Activated T-cell treated with anti-CD3 and anti-CD28 coated beads for 48 hours (primary cell): ENCODE data around the gene DMP1.
"Not testable (repeated sequence)": the region's sequence is repeated elsewhere in the genome, so short reads cannot be mapped to it uniquely, and the experiment has no call there.

Experiments used
- DNase-seq: peaks from one replicate; pipeline ENCODE4 v3.0.0-alpha.2; 2020; ENCODE audit warnings: low read depth

DMP1 gene

DNA sequence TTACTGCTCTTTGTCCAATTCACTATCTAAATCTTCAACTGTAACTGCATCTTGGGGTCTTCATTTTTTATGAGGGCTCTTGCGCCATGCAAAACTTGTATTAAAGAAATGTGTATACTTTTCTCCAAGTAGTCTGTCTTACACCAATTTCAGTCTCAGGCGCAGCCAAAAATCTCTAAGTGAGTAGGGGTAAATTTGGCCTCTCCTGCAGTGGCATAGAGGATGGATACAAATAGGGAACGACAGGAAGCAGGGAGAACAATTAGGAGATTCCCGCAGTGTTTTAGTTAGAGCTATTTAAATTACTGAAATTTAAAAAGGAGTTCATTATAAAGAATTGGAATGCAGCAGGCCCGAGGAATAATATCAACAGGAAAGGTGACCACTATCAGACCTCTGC, 30.2 kb downstream of the DMP1 start:
- DNase-seq: no peak

DNA sequence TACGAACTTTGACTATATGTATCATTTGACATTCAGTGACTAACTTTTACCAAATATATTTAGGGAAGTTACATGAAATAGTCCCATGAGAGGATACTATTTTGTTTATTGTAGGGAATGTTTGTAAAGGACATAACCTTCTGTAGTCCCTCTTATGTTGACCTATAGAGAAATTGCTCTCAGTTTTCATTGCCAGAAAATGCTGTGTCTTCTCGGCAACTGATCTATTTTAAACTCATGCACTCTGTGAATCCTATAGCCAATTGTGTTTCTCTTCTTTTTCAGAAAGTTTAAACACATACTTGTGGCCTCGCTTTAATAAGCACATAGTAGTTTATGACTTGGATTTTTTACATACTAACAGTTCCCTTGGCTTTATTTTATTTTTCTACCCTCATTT, 38.2 kb downstream of the DMP1 start:
- DNase-seq: no peak

DNA sequence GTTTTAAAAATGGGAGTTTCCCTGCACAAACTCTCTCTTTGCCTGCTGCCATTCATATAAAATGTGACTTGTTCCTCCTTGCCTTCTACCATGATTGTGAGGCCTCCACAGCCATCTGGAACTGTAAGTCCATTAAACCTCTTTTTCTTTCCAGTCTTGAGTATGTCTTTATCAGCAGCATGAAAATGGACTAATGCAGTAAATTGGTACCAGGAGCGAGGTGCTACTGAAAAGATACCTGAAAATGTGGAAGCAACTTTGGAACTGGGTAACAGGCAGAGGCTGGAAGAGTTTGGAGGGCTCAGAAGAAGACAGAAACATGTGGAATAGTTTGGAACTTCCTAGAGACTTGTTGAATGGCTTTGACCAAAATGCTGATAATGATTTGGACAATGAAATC, 40.9 kb downstream of the DMP1 start:
- DNase-seq: not testable (repeated sequence)

DNA sequence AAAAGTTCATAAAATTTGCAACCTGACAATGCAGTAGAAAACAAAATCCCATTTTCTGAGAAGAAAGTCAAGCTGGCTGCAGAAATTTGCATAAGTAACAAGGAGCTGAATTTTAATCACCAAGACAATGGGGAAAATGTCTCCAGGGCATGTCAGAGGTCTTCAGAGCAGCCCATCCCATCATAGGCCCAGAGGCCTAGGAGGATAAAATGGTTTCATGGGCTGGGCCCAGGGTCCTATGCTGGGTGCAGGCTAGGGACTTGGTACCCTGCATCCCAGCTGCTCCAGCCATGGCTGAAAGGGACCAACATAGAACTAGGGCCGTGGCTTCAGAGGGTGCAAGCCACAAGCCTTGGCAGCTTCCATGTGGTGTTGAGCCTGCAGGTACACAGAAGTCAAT, 42.0 kb downstream of the DMP1 start:
- DNase-seq: not testable (repeated sequence)

DNA sequence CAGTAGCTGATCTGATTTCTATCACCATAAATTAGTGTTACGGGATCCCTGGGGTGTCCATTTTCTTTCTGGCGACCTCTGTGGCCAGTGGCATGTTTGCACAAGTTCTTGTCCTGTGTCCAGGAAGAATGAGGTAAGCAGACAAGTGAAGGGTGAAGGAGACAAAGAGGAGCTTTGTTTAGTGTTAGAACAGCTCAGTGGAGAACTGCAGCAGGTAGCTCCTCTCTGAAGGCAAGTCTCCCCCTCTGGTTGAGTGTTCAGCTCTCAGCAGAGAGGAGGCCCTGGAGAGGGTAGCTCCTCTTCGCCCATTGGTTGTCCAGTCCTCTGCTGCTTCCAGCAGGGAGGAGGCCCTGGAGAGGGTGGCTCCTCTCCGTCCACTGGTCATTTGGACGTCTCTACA, 47.2 kb downstream of the DMP1 start:
- no peak for DNase-seq

DNA sequence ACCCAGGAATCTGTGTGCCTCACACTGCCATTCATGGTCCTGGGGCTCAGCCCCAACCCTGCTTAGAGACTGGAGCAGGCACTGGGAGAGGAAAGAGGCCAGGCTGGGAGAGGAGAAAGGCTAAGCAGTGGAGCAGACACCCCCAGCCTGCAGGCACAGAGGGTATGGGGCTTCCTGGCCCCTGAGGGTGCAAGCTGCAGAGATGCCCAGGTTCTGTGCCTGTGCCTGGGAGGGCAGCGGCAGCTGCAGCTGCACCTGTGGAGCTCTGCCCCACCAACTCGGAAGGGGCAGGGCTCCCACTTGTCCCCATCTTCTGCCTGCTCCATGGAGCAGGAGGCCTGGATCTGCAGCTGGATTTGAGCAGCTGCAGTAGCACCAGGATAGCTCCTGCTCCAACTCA, 47.9 kb downstream of the DMP1 start:
- no peak for DNase-seq

DNA sequence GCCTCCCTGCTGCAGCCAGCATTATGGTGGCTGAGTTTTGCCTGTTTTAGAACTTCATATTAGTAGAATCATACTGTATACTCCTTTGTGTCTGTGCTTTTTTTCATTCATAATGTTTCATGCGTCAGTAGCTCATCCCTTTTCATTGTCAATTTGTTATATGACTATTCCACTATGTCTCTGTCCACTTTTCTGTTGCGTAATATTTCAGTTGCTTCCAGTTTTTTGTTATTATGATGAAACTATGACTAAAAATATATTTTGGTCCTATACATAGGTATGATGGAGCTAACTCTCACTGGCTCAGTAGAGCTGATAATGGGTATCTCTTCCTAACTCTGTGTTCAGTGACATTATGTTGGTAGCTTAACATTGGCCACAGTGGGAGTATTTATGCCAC, 48.3 kb downstream of the DMP1 start:
- no peak for DNase-seq

DNA sequence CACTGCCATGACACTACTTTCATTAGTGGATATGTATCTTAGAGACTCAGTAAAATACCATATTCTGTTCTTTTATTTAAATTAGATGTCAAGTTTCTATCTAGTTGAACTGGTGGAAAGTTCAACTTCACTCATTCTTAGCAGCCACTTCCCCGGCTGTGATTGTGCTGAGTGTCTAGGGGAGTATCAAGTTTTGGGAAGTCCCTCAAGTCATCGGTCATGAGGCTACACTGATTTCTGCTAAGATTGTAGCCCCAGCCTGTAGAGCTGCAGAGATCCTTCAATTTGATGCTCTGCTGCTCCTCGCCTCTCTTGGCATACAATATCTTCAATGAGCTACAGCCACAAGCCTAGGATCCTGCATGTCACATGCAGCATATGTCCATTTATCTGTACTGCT, 53.9 kb downstream of the DMP1 start:
- no peak for DNase-seq

DNA sequence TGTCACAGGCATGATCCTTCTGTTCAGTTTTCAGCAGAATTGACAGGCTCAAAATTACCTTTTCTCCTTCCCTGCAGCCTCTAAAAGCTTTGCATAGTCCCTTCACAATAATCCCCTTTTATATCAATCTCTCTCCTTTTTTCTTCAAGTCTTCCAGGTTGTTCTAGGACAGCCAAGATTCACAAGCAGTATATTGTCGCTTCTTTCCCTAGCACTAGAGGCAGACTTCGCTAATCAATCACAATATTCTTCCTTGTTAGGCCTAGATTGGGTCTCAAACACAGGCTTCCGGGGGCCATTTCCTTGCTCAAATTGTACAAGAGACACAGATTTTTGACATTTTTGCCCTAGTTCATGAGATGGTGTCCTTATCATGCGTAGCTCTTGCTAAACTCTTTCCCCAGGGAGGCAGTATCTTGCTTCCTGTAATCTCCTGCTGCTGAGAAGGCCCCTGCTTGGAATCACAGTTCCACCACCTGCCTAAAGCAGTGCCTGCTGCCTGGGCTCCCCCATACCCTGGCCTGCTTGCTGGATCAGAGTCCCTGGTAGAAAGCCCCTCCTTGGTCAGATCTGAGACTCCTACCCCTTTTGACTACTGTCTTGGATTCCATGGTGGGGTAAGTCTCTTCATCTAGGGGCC, 57.3 kb downstream of the DMP1 start:
- no peak for DNase-seq
